ELF-1 (cell line): ENCODE results near the gene GAP43.

Source experiments
- DNase-seq: peaks from one replicate; pipeline ENCODE4 v3.0.0-alpha.2; 2016; ENCODE audit warnings: low read depth, low spot score

Gene GAP43

GRCh38 chr3:115760716-115761115, 137.4 kb downstream of the GAP43 start:
- no peak for DNase-seq

- no peak for DNase-seq
Measured at GRCh38 chr3:115761927-115762305, 138.6 kb downstream of the GAP43 start.

GRCh38 chr3:115766587-115767482, 143.5 kb downstream of the GAP43 start:
- no peak for DNase-seq

GRCh38 chr3:115768661-115769060, 145.4 kb downstream of the GAP43 start:
- DNase-seq = no peak
